ENCODE data around the gene GSTK1.

GSTK1 gene

GRCh38 chr7:143243614-143244013 lies 19.6 kb upstream of the GSTK1 start:
- TF ChIP-seq ARNTL (CRISPR knock-in tag; IDR thresholded peaks at IDR 0.05; ENCODE audit: borderline replicate concordance, low read depth) (no peak), POU6F1 (CRISPR knock-in tag; IDR thresholded peaks at IDR 0.05; ENCODE audit: borderline replicate concordance, low read depth) (no peak), SNAI2 (CRISPR knock-in tag; IDR thresholded peaks at IDR 0.05) (no peak), RARB (CRISPR knock-in tag; IDR thresholded peaks at IDR 0.05) (no peak), TOX (CRISPR knock-in tag; IDR thresholded peaks at IDR 0.05; ENCODE audit: borderline replicate concordance) (no peak), CSDC2 (CRISPR knock-in tag; IDR thresholded peaks at IDR 0.05) (no peak)
- no peak for ATAC-seq

GRCh38 chr7:143244321-143244720 lies 18.9 kb upstream of the GSTK1 start:
- no peak for ATAC-seq
- TF ChIP-seq ZFP3 (CRISPR knock-in tag; IDR thresholded peaks at IDR 0.05) (no peak), BACH2 (CRISPR knock-in tag; IDR thresholded peaks at IDR 0.05; ENCODE audit: borderline replicate concordance) (no peak), CREB5 (CRISPR knock-in tag; IDR thresholded peaks at IDR 0.05; ENCODE audit: low read depth) (no peak)

- no peak for ATAC-seq
- TF ChIP-seq CSRNP3 (CRISPR knock-in tag; IDR thresholded peaks at IDR 0.05) (no peak), OSR1 (CRISPR knock-in tag; IDR thresholded peaks at IDR 0.05) (no peak), RARB (CRISPR knock-in tag; IDR thresholded peaks at IDR 0.05) (no peak), CREB5 (CRISPR knock-in tag; IDR thresholded peaks at IDR 0.05; ENCODE audit: low read depth) (no peak), ZFP3 (CRISPR knock-in tag; IDR thresholded peaks at IDR 0.05) (no peak), PATZ1 (CRISPR knock-in tag; IDR thresholded peaks at IDR 0.05; ENCODE audit: borderline replicate concordance) (no peak), ZC3H10 (CRISPR knock-in tag; IDR thresholded peaks at IDR 0.05) (no peak), TOX (CRISPR knock-in tag; IDR thresholded peaks at IDR 0.05; ENCODE audit: borderline replicate concordance) (no peak), TCF4 (CRISPR knock-in tag; IDR thresholded peaks at IDR 0.05; ENCODE audit: borderline replicate concordance) (no peak), BACH2 (CRISPR knock-in tag; IDR thresholded peaks at IDR 0.05; ENCODE audit: borderline replicate concordance) (no peak)
These were observed 18.1 kb upstream of the GSTK1 start for GRCh38 chr7:143245123-143245522.

- no peak for ATAC-seq
- no peak for TF ChIP-seq ZFP3 (CRISPR knock-in tag; IDR thresholded peaks at IDR 0.05)
- no peak for TF ChIP-seq PATZ1 (CRISPR knock-in tag; IDR thresholded peaks at IDR 0.05; ENCODE audit: borderline replicate concordance)
- no peak for TF ChIP-seq CSRNP3 (CRISPR knock-in tag; IDR thresholded peaks at IDR 0.05)
- TF ChIP-seq TSHZ2 (CRISPR knock-in tag; IDR thresholded peaks at IDR 0.05): no peak
- no peak for TF ChIP-seq TOX (CRISPR knock-in tag; IDR thresholded peaks at IDR 0.05; ENCODE audit: borderline replicate concordance)
- TF ChIP-seq ZNF70 (CRISPR knock-in tag; IDR thresholded peaks at IDR 0.05): no peak
- TF ChIP-seq SNAI2 (CRISPR knock-in tag; IDR thresholded peaks at IDR 0.05): no peak
- no peak for TF ChIP-seq ARNTL (CRISPR knock-in tag; IDR thresholded peaks at IDR 0.05; ENCODE audit: borderline replicate concordance, low read depth)
- TF ChIP-seq ISL1 (CRISPR knock-in tag; IDR thresholded peaks at IDR 0.05): no peak
- no peak for TF ChIP-seq CSDC2 (CRISPR knock-in tag; IDR thresholded peaks at IDR 0.05)
- TF ChIP-seq CREB5 (CRISPR knock-in tag; IDR thresholded peaks at IDR 0.05; ENCODE audit: low read depth): no peak
These were observed 15.9 kb upstream of the GSTK1 start for GRCh38 chr7:143247372-143247771.
